ENCODE measurements around the gene NOTCH1. TPM values are rescaled to one million over a fixed set of nuclear protein-coding genes. Genes with fewer than 3 reads are reported as not detected.

The NOTCH1 gene
- total and polyA plus RNA-seq, 2 donors (not counting 1 experiment from before 2014, with no cell fraction given), result 3.3 to 10.9 TPM

GRCh38 chr9:136531186-136531903, 14.5 kb downstream of the NOTCH1 start:
- Histone ChIP-seq H3K27ac (ENCODE audit: insufficient read depth, low read length) (no peak overlapping the region), H3K9me3 (ENCODE audit: control insufficient read depth, insufficient read depth, low read depth, low read length) (no peaks in the 10 kb centered on the region), H3K4me2 (ENCODE audit: extremely low read depth, insufficient read depth, low read length) (no peak overlapping the region), H3K4me3 (replicated peaks in 1 of 4; ENCODE audit: control extremely low read depth in 1 of 4, insufficient read depth in 1 of 4, low read depth in 3 of 4, low read length in 4 of 4) (no peak overlapping the region), H3K4me1 (ENCODE audit: control insufficient read depth, extremely low read depth, insufficient read depth, low read length) (no peaks in the 10 kb centered on the region), H3K79me2 (ENCODE audit: control insufficient read depth, insufficient read depth, low read length) (peaks cover 22% of the 10 kb centered on the region), H3K9ac (ENCODE audit: insufficient read depth, low read length) (no peak overlapping the region), H3K27me3 (ENCODE audit: control insufficient read depth, insufficient read depth, low read length) (no peaks in the 10 kb centered on the region), H2AFZ (ENCODE audit: low read length) (no peak overlapping the region), H4K20me1 (ENCODE audit: control insufficient read depth, extremely low read depth, insufficient read depth, low read length) (no peaks in the 10 kb centered on the region), H3K36me3 (ENCODE audit: control insufficient read depth, insufficient read depth, low read length) (peaks cover 6% of the 10 kb centered on the region)
- TF ChIP-seq CTCF (conservative IDR thresholded peaks at IDR 0.05 in 1 of 2, IDR thresholded peaks at IDR 0.05 in 1 of 2; ENCODE audit: low read depth in 1 of 2, low read length in 2 of 2) (no peak), EZH2 (IDR thresholded peaks at IDR 0.05; ENCODE audit: low read length, missing control alignments) (no peak)
- DNase-seq (ENCODE audit: low read depth in 2 of 2), result no peak

GRCh38 chr9:136530461-136531089, 15.3 kb downstream of the NOTCH1 start:
- no peaks in the 10 kb centered on the region for H4K20me1 ChIP-seq (ENCODE audit: control insufficient read depth, extremely low read depth, insufficient read depth, low read length)
- no peak for DNase-seq (ENCODE audit: low read depth in 2 of 2)
- no peaks in the 10 kb centered on the region for H3K27me3 ChIP-seq (ENCODE audit: control insufficient read depth, insufficient read depth, low read length)
- TF ChIP-seq EZH2 (IDR thresholded peaks at IDR 0.05; ENCODE audit: low read length, missing control alignments) (no peak), CTCF (conservative IDR thresholded peaks at IDR 0.05 in 1 of 2, IDR thresholded peaks at IDR 0.05 in 1 of 2; ENCODE audit: low read depth in 1 of 2, low read length in 2 of 2) (no peak)
- no peak overlapping the region for H3K9ac ChIP-seq (ENCODE audit: insufficient read depth, low read length)
- H3K9me3 ChIP-seq (ENCODE audit: control insufficient read depth, insufficient read depth, low read depth, low read length), result no peaks in the 10 kb centered on the region
- H3K36me3 ChIP-seq (ENCODE audit: control insufficient read depth, insufficient read depth, low read length), result peaks cover 6% of the 10 kb centered on the region
- H3K79me2 ChIP-seq (ENCODE audit: control insufficient read depth, insufficient read depth, low read length), result peaks cover 19% of the 10 kb centered on the region
- H3K27ac ChIP-seq (ENCODE audit: insufficient read depth, low read length), result no peak overlapping the region
- H2AFZ ChIP-seq (ENCODE audit: low read length), result no peak overlapping the region
- no peaks in the 10 kb centered on the region for H3K4me1 ChIP-seq (ENCODE audit: control insufficient read depth, extremely low read depth, insufficient read depth, low read length)
- no peak overlapping the region for H3K4me3 ChIP-seq (replicated peaks in 1 of 4; ENCODE audit: control extremely low read depth in 1 of 4, insufficient read depth in 1 of 4, low read depth in 3 of 4, low read length in 4 of 4)
- no peak overlapping the region for H3K4me2 ChIP-seq (ENCODE audit: extremely low read depth, insufficient read depth, low read length)

GRCh38 chr9:136529516-136530460, 16.1 kb downstream of the NOTCH1 start:
- DNase-seq (ENCODE audit: low read depth in 2 of 2), result no peak
- Histone ChIP-seq H3K9me3 (ENCODE audit: control insufficient read depth, insufficient read depth, low read depth, low read length) (no peaks in the 10 kb centered on the region), H3K4me2 (ENCODE audit: extremely low read depth, insufficient read depth, low read length) (no peak overlapping the region), H3K9ac (ENCODE audit: insufficient read depth, low read length) (no peak overlapping the region), H3K36me3 (ENCODE audit: control insufficient read depth, insufficient read depth, low read length) (peaks cover 6% of the 10 kb centered on the region), H3K27ac (ENCODE audit: insufficient read depth, low read length) (no peak overlapping the region), H3K4me1 (ENCODE audit: control insufficient read depth, extremely low read depth, insufficient read depth, low read length) (no peaks in the 10 kb centered on the region), H3K27me3 (ENCODE audit: control insufficient read depth, insufficient read depth, low read length) (no peaks in the 10 kb centered on the region), H3K4me3 (replicated peaks in 1 of 4; ENCODE audit: control extremely low read depth in 1 of 4, insufficient read depth in 1 of 4, low read depth in 3 of 4, low read length in 4 of 4) (no peak overlapping the region), H4K20me1 (ENCODE audit: control insufficient read depth, extremely low read depth, insufficient read depth, low read length) (no peaks in the 10 kb centered on the region), H2AFZ (ENCODE audit: low read length) (no peak overlapping the region), H3K79me2 (ENCODE audit: control insufficient read depth, insufficient read depth, low read length) (peaks cover 19% of the 10 kb centered on the region)
- no peak for TF ChIP-seq CTCF (conservative IDR thresholded peaks at IDR 0.05 in 1 of 2, IDR thresholded peaks at IDR 0.05 in 1 of 2; ENCODE audit: low read depth in 1 of 2, low read length in 2 of 2)
- TF ChIP-seq EZH2 (IDR thresholded peaks at IDR 0.05; ENCODE audit: low read length, missing control alignments), result no peak
